GM12865 (cell line): ENCODE measurements around the gene NEDD1.

ENCODE experiments used
- DNase-seq: peaks from one replicate; pipeline ENCODE4 v3.0.0; 2010; ENCODE audit warnings: low read depth
- H3K4me3 ChIP-seq: 2 replicates; pipeline ENCODE4 v1.5.1; 2011; ENCODE audit warnings: mild to moderate bottlenecking, low read depth, low read length, control low read depth
- TF ChIP-seq, protein P1 (sequence below): IDR thresholded peaks from 2 replicates; pipeline ENCODE4 v1.5.1; 2011; ENCODE audit warnings: low read length, control low read depth, low read depth, inconsistent platforms; ENCODE audit not compliant: insufficient read depth; ENCODE audit errors: missing control alignments

The NEDD1 gene

GRCh38 chr12:96995861-96996260 is 88.8 kb downstream of the NEDD1 start:
- DNase-seq: no peak
- H3K4me3 ChIP-seq: no peak overlapping the region
- TF ChIP-seq, protein P1, sequence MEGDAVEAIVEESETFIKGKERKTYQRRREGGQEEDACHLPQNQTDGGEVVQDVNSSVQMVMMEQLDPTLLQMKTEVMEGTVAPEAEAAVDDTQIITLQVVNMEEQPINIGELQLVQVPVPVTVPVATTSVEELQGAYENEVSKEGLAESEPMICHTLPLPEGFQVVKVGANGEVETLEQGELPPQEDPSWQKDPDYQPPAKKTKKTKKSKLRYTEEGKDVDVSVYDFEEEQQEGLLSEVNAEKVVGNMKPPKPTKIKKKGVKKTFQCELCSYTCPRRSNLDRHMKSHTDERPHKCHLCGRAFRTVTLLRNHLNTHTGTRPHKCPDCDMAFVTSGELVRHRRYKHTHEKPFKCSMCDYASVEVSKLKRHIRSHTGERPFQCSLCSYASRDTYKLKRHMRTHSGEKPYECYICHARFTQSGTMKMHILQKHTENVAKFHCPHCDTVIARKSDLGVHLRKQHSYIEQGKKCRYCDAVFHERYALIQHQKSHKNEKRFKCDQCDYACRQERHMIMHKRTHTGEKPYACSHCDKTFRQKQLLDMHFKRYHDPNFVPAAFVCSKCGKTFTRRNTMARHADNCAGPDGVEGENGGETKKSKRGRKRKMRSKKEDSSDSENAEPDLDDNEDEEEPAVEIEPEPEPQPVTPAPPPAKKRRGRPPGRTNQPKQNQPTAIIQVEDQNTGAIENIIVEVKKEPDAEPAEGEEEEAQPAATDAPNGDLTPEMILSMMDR: no peak

DNA sequence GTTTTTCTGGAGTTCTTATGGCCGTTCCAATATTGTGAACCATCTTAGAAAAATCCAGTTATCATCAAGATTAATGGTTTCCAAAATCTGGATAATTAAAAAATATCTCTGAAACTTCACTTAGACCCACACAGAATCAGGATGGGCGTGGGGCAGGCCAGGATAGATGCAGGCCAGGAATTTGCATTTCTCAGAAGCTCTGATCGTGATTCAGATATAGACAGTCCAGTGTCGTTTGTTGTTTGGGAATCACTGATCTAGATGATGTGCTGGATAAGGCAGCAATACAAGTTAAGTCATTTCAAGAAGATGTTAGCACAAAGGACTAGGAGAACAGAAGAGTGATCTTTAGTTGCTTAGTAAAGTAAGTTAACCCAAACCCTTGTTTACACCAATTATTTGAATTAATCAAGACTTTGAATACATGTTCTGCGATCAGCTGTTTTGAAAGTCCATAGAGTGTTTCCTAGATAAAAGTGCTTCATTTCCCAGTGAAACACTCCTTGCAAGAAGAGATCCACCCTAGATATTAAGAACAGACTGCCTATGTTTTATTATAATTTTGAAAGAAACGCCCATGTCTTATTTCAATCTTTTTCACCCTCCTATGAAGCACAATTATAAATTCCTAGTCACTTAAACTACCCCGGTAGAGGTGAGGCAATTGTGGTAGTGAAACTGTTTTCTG is 90.9 kb downstream of the NEDD1 start:
- no peak for DNase-seq
- TF ChIP-seq, protein P1: no peak
- H3K4me3 ChIP-seq: no peak overlapping the region

GRCh38 chr12:97003276-97003675 is 96.2 kb downstream of the NEDD1 start:
- TF ChIP-seq, protein P1: no peak
- DNase-seq: no peak
- H3K4me3 ChIP-seq: no peak overlapping the region
